Measurements from ENCODE around the gene SEPTIN1.

SEPTIN1 gene

GRCh38 chr16:30356401-30357084 lies 25.8 kb downstream of the SEPTIN1 start:
- DNase-seq (ENCODE audit: low read depth): peak; percentile 13
- no peak for TF ChIP-seq CTCF (conservative IDR thresholded peaks at IDR 0.05; ENCODE audit: low read length)
- peak overlapping the region; percentile 95; the same call in 1 of the 2 replicates for H3K4me3 ChIP-seq (ENCODE audit: low read length)

- H3K4me3 ChIP-seq (ENCODE audit: low read length): peak overlapping the region; percentile 95
- DNase-seq (ENCODE audit: low read depth): no peak
- no peak for TF ChIP-seq CTCF (conservative IDR thresholded peaks at IDR 0.05; ENCODE audit: low read length)
Observed at GRCh38 chr16:30355954-30356308, 26.4 kb downstream of the SEPTIN1 start.

GRCh38 chr16:30355144-30355953 lies 27.0 kb downstream of the SEPTIN1 start, which contains the start of gene CD2BP2:
TSS of gene CD2BP2 (minus strand) at chr16:30355308. CDS start at chr16:30354681, 627 bp downstream.
- peak within 1 kb of the TSS; percentile 95 for H3K4me3 ChIP-seq (ENCODE audit: low read length)
- TF ChIP-seq CTCF (conservative IDR thresholded peaks at IDR 0.05; ENCODE audit: low read length): peak; percentile 23
- DNase-seq (ENCODE audit: low read depth): peak; percentile 100

GRCh38 chr16:30354423-30355143 lies 27.8 kb downstream of the SEPTIN1 start:
- peak overlapping the region; percentile 95 for H3K4me3 ChIP-seq (ENCODE audit: low read length)
- TF ChIP-seq CTCF (conservative IDR thresholded peaks at IDR 0.05; ENCODE audit: low read length): no peak
- DNase-seq (ENCODE audit: low read depth): no peak

DNA sequence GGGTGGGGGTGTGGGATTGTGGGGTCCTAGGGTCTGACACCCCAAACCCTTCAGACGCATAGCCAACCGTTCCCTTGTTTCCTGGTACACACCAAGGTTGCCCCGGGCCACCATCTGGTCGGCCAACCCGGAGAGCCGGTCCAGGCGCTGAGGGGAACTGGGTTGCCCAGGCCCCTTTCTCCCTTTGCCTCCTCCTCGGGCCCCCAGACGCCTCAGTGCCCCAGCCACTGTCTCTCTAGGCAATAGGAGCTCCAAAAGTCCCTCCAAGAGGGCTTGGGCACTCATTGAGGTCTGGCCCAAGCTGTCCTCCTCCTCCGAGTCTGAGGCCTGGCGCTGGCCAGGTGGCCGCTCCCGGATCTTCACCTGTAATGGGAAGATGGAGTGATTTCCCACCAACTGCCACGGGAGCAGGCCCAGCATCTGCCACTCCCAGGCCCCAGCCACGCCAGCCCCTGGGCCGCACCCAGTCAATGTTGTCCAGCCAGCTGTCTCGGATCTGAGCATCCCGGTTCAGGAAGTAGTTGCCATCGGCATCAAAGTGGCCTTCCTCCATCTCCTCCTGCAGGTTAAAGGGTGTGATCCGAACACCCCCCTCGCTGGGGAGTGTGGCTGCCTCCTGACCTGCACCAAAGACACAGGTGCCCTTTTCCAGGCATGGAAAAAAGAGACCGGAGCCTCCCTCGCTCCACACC lies 28.8 kb downstream of the SEPTIN1 start:
- peak overlapping the region; percentile 95 for H3K4me3 ChIP-seq (ENCODE audit: low read length)
- no peak for DNase-seq (ENCODE audit: low read depth)
- no peak for TF ChIP-seq CTCF (conservative IDR thresholded peaks at IDR 0.05; ENCODE audit: low read length)

- TF ChIP-seq CTCF (conservative IDR thresholded peaks at IDR 0.05; ENCODE audit: low read length): no peak
- no peak for DNase-seq (ENCODE audit: low read depth)
- no peak overlapping the region for H3K4me3 ChIP-seq (ENCODE audit: low read length)
Observed at GRCh38 chr16:30352488-30353401, 29.6 kb downstream of the SEPTIN1 start.
